Smooth muscle cell (in vitro differentiated cells): Measurements from ENCODE around the gene B4GALT6. TPM values are rescaled to one million over a fixed set of nuclear protein-coding genes. Genes with fewer than 3 reads are reported as not detected.

Source experiments
- DNase-seq: peaks from one replicate; lab custom pipeline; 2025; ENCODE audit not compliant: unreplicated experiment; lab: John Stamatoyannopoulos, UW
- H2AFZ ChIP-seq: fragments of 200-600 bp; sonication (generic); 2 replicates; pipeline ENCODE4 v1.6.0; 2016; ENCODE audit warnings: antibody characterized with exemption, low read depth, mild to moderate bottlenecking
- H3F3A ChIP-seq: fragments of 200-600 bp; sonication (generic); 2 replicates; pipeline ENCODE4 v1.6.0; 2017; ENCODE audit warnings: antibody characterized with exemption, low read depth
- H3K27ac ChIP-seq: fragments of 200-600 bp; sonication (generic); 2 replicates; pipeline ENCODE4 v1.5.1; 2016; ENCODE audit warnings: low read depth, mild to moderate bottlenecking
- H3K27me3 ChIP-seq: fragments of 200-600 bp; sonication (generic); 2 replicates; pipeline ENCODE4 v1.6.1; 2016; ENCODE audit warnings: low read depth, mild to moderate bottlenecking
- H3K36me3 ChIP-seq: fragments of 200-600 bp; sonication (generic); 2 replicates; pipeline ENCODE4 v1.5.1; 2016; ENCODE audit warnings: low read depth
- H3K4me1 ChIP-seq: fragments of 200-600 bp; sonication (generic); 2 replicates; pipeline ENCODE4 v1.5.1; 2016; ENCODE audit warnings: low read depth
- H3K4me2 ChIP-seq: fragments of 200-600 bp; sonication (generic); 2 replicates; pipeline ENCODE4 v1.6.0; 2016; ENCODE audit warnings: mild to moderate bottlenecking
- H3K4me3 ChIP-seq: fragments of 200-600 bp; sonication (generic); 2 replicates; pipeline ENCODE4 v1.5.1; 2016; ENCODE audit warnings: mild to moderate bottlenecking
- H3K79me2 ChIP-seq: fragments of 200-600 bp; sonication (generic); 2 replicates; pipeline ENCODE4 v1.6.0; 2016; ENCODE audit warnings: low read depth, mild to moderate bottlenecking
- H3K9ac ChIP-seq: fragments of 200-600 bp; sonication (generic); 2 replicates; pipeline ENCODE4 v1.6.0; 2016; ENCODE audit warnings: low read depth
- H3K9me3 ChIP-seq: fragments of 200-600 bp; sonication (generic); replicated peaks from 2 replicates; pipeline ENCODE4 v1.5.1; 2016; ENCODE audit warnings: low read depth
- H4K20me1 ChIP-seq: fragments of 200-600 bp; sonication (generic); 2 replicates; pipeline ENCODE4 v1.6.0; 2016; ENCODE audit warnings: low read depth
- WGBS: methylation state at CpG from one replicate; pipeline ENCODE4 v1.1.7; 2016; ENCODE audit warnings: low lambda C conversion rate; 5-methylcytosine and 5-hydroxymethylcytosine counted together
- polyA plus RNA-seq: library from polyadenylated mRNA; unstranded; fragments of >200 nt; fragmentation: Nextera tagmentation; extraction: Ambion mirVana; gene quantifications from 2 replicates; pipeline ENCODE4 v1.2.1, GENCODE V29; 2016
- total RNA-seq: library from RNA; depleted of rRNA; stranded (reverse); fragments of >200 nt; gene quantifications from 2 replicates; pipeline ENCODE4 v1.2.3, GENCODE V29; 2014
- TF ChIP-seq, protein P1 (sequence below): fragments of 200-600 bp; sonication (generic); IDR thresholded peaks from 2 replicates; pipeline ENCODE4 v1.5.1; 2017; ENCODE audit warnings: borderline replicate concordance, mild to moderate bottlenecking, antibody characterized with exemption; ENCODE audit not compliant: insufficient read depth, poor library complexity, severe bottlenecking

B4GALT6 gene
- total and polyA plus RNA-seq, 2 experiments from 2014 or later: 4.0 to 15.1 TPM

DNA sequence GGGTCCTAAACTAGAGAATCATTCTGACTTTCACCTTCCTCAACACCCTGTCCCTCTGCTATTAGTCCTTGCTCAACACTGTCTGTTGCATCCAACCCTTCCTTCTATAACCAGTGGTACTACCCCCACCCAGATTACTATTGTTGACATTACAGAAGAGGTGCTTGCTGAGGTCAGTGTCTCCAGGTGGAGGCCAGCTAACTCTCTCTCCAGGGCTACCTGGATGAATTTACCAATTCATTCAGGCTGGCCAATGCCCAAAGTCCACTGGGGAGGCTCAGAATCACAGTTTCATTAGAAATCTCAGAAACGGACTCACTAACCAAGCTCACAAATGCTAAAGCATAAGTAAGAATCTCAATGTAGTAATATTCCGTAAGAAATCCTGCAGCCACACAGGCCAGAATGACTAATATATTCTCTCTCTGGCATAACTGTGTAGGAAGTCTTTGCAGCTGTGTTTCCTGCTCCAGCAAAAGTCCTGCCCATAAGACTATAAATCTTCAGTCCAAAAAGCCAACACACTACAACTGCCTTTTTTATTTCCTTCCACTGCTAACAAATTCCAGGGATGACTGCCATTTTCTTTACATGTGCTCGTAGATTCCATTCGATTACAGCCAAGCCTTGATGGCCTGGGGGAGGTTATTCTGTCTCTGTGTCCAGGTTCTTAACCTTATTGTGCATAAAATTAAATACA lies 102.7 kb downstream of the B4GALT6 start:
- Histone ChIP-seq H3K4me3 (no peak overlapping the region), H3K36me3 (no peaks in the 10 kb centered on the region), H3K9me3 (no peaks in the 10 kb centered on the region), H3F3A (peaks cover 8% of the 10 kb centered on the region), H3K27ac (peak overlapping the region; percentile 40), H3K4me2 (peak overlapping the region; percentile 41), H3K79me2 (no peaks in the 10 kb centered on the region), H3K4me1 (no peaks in the 10 kb centered on the region), H3K27me3 (no peaks in the 10 kb centered on the region), H4K20me1 (no peaks in the 10 kb centered on the region), H2AFZ (no peak overlapping the region), H3K9ac (no peak overlapping the region)
- TF ChIP-seq, protein P1, sequence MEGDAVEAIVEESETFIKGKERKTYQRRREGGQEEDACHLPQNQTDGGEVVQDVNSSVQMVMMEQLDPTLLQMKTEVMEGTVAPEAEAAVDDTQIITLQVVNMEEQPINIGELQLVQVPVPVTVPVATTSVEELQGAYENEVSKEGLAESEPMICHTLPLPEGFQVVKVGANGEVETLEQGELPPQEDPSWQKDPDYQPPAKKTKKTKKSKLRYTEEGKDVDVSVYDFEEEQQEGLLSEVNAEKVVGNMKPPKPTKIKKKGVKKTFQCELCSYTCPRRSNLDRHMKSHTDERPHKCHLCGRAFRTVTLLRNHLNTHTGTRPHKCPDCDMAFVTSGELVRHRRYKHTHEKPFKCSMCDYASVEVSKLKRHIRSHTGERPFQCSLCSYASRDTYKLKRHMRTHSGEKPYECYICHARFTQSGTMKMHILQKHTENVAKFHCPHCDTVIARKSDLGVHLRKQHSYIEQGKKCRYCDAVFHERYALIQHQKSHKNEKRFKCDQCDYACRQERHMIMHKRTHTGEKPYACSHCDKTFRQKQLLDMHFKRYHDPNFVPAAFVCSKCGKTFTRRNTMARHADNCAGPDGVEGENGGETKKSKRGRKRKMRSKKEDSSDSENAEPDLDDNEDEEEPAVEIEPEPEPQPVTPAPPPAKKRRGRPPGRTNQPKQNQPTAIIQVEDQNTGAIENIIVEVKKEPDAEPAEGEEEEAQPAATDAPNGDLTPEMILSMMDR: no peak
- WGBS: 16% methylated on average over 4 of the region's 4 CpGs
- no peak for DNase-seq

DNA sequence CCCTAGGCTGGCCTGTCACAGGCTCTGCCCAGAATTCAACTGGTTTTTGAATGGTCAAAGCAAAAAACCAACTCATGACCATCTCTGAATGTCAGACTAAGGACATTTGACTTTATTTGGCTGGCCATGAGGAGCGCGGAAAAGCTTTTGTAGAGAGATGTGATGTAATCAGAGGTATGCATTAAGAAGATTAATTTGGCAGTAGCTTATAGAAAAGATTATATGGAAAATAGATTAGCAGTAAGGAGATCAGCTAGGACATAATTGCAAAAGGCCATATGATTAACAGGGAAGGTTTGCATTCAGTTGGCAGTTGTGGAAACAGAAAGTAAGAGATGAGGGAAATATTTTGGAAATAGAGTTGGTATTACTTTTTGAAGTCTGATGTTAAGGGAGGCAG lies 105.0 kb downstream of the B4GALT6 start:
- no peaks in the 10 kb centered on the region for H4K20me1 ChIP-seq
- no peaks in the 10 kb centered on the region for H3K36me3 ChIP-seq
- no peak for DNase-seq
- H3K4me2 ChIP-seq: no peak overlapping the region
- no peaks in the 10 kb centered on the region for H3K27me3 ChIP-seq
- TF ChIP-seq, protein P1: no peak
- H3K27ac ChIP-seq: no peak overlapping the region
- 98% methylated on average over 2 of the region's 2 CpGs for WGBS
- H3F3A ChIP-seq: peaks cover 8% of the 10 kb centered on the region
- no peak overlapping the region for H2AFZ ChIP-seq
- no peaks in the 10 kb centered on the region for H3K79me2 ChIP-seq
- no peaks in the 10 kb centered on the region for H3K4me1 ChIP-seq
- H3K4me3 ChIP-seq: no peak overlapping the region
- no peak overlapping the region for H3K9ac ChIP-seq
- no peaks in the 10 kb centered on the region for H3K9me3 ChIP-seq

DNA sequence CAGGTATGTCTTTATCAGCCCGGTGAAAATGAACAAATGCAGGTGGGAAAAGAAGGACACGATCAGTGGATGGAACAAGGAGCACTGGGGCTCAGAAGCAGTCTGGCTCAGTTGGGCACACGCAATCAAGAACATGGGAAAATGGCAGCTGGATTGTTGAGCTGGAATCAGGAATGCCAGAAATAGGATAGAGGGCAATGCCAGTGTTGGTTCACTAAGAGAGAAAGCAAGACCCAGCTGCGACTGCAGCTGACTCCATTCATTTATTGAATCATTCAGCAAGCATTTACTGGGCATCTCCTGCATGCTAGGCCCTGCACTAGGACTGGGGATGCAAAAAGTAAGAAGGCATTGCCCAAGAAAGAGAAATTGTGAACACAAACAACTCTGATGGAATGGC lies 106.3 kb downstream of the B4GALT6 start:
- peaks cover 8% of the 10 kb centered on the region for H3F3A ChIP-seq
- WGBS: 97% methylated on average over 4 of the region's 4 CpGs
- H3K4me1 ChIP-seq: no peaks in the 10 kb centered on the region
- no peaks in the 10 kb centered on the region for H3K36me3 ChIP-seq
- no peak overlapping the region for H3K4me3 ChIP-seq
- no peaks in the 10 kb centered on the region for H4K20me1 ChIP-seq
- H3K27ac ChIP-seq: no peak overlapping the region
- no peak overlapping the region for H2AFZ ChIP-seq
- H3K9me3 ChIP-seq: no peaks in the 10 kb centered on the region
- no peaks in the 10 kb centered on the region for H3K27me3 ChIP-seq
- DNase-seq: no peak
- no peaks in the 10 kb centered on the region for H3K79me2 ChIP-seq
- TF ChIP-seq, protein P1: no peak
- H3K4me2 ChIP-seq: no peak overlapping the region
- H3K9ac ChIP-seq: no peak overlapping the region

DNA sequence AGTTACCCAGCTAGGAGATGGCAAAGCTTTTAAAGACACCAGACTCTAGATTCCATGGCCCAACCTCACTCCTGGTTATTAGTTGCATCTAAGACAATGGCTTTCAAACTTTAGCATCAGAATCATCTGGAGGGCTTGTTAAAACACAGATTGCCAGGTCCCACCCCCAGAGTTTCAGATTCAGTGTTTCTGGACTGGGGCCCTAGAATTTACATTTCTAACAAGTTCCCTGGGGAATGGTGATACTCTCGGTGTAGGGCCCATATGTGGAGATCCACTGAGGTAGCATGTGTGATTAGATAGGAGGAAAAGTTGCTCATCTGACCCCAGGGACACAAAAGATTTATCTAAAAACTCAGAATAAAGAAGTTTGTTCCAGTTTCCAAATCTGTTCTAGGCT lies 107.2 kb downstream of the B4GALT6 start:
- H3F3A ChIP-seq: peaks cover 4% of the 10 kb centered on the region
- DNase-seq: no peak
- 93% methylated on average over 1 of the region's 1 CpG for WGBS
- no peak overlapping the region for H3K9ac ChIP-seq
- H2AFZ ChIP-seq: no peak overlapping the region
- H3K27me3 ChIP-seq: no peaks in the 10 kb centered on the region
- H4K20me1 ChIP-seq: no peaks in the 10 kb centered on the region
- no peaks in the 10 kb centered on the region for H3K36me3 ChIP-seq
- TF ChIP-seq, protein P1: no peak
- H3K4me2 ChIP-seq: no peak overlapping the region
- no peaks in the 10 kb centered on the region for H3K9me3 ChIP-seq
- no peaks in the 10 kb centered on the region for H3K79me2 ChIP-seq
- no peaks in the 10 kb centered on the region for H3K4me1 ChIP-seq
- no peak overlapping the region for H3K27ac ChIP-seq
- H3K4me3 ChIP-seq: no peak overlapping the region
